Neural cell (in vitro differentiated cells): ENCODE data around the gene SAP130. TPM values are rescaled to one million over a fixed set of nuclear protein-coding genes. Genes with fewer than 3 reads are reported as not detected.

ENCODE experiments used
- H2AFZ ChIP-seq: fragments of 200-600, 300-800 bp; sonication (generic), shearing (Covaris generic); 2 replicates; pipeline ENCODE4 v1.6.0; 2014; ENCODE audit warnings: low read depth, mild to moderate bottlenecking, antibody characterized with exemption, low read length, moderate library complexity
- H3F3A ChIP-seq: fragments of 200-600 bp; shearing (Covaris generic); 2 replicates; pipeline ENCODE4 v1.6.1; 2016; ENCODE audit warnings: mild to moderate bottlenecking, moderate library complexity, mixed read lengths, antibody characterized with exemption, low read length; ENCODE audit not compliant: insufficient read depth, poor library complexity, severe bottlenecking
- H3K27ac ChIP-seq: fragments of 200-600, 300-800 bp; sonication (generic), shearing (Covaris generic); 2 replicates; pipeline ENCODE4 v1.5.1; 2014; ENCODE audit warnings: mild to moderate bottlenecking, low read length, moderate library complexity
- H3K27me3 ChIP-seq: fragments of 300-800, 200-600 bp; sonication (generic), shearing (Covaris generic); 2 replicates; pipeline ENCODE4 v1.6.0; 2014; ENCODE audit warnings: mild to moderate bottlenecking, low read depth, low read length, moderate library complexity; ENCODE audit not compliant: insufficient read depth
- H3K36me3 ChIP-seq: fragments of 300-800, 200-600 bp; sonication (generic), shearing (Covaris generic); 2 replicates; pipeline ENCODE4 v1.5.1; 2014; ENCODE audit warnings: mild to moderate bottlenecking, antibody characterized with exemption, low read length, moderate library complexity; ENCODE audit not compliant: insufficient read depth
- H3K4me2 ChIP-seq: fragments of 300-800, 200-600 bp; sonication (generic), shearing (Covaris generic); 2 replicates; pipeline ENCODE4 v1.6.0; 2014; ENCODE audit warnings: mild to moderate bottlenecking, low read length
- H3K4me3 ChIP-seq: fragments of 300-800, 200-600 bp; sonication (generic), shearing (Covaris generic); 2 replicates; pipeline ENCODE4 v1.5.1; 2014; ENCODE audit warnings: mild to moderate bottlenecking, low read length, moderate library complexity
- H3K79me2 ChIP-seq: fragments of 200-600 bp; shearing (Covaris generic); replicated peaks from 2 replicates; pipeline ENCODE4 v1.6.0; 2014; ENCODE audit warnings: mild to moderate bottlenecking, low read length, moderate library complexity; ENCODE audit not compliant: insufficient read depth
- H3K9ac ChIP-seq: fragments of 300-800, 200-600 bp; sonication (generic), shearing (Covaris generic); 2 replicates; pipeline ENCODE4 v1.6.1; 2016; ENCODE audit warnings: mild to moderate bottlenecking, low read length, mixed read lengths
- H3K9me2 ChIP-seq: fragments of 200-600 bp; shearing (Covaris generic); 2 replicates; pipeline ENCODE4 v1.6.1; 2016; ENCODE audit warnings: mild to moderate bottlenecking, low read length, mixed read lengths; ENCODE audit not compliant: insufficient read depth
- H3K9me3 ChIP-seq: fragments of 200-600, 300-800 bp; sonication (generic), shearing (Covaris generic); 2 replicates; pipeline ENCODE4 v1.6.1; 2016; ENCODE audit warnings: mild to moderate bottlenecking, mixed run types, low read length, moderate library complexity, mixed read lengths
- H4K20me1 ChIP-seq: fragments of 200-600 bp; shearing (Covaris generic); 2 replicates; pipeline ENCODE4 v1.6.1; 2016; ENCODE audit warnings: mild to moderate bottlenecking, mixed run types; ENCODE audit not compliant: insufficient read depth
- CTCF ChIP-seq: fragments of 450-650 bp; IDR thresholded peaks from 2 replicates; pipeline ENCODE4 v1.5.1; 2014; ENCODE audit warnings: antibody characterized with exemption, mild to moderate bottlenecking, moderate library complexity; ENCODE audit not compliant: poor library complexity, severe bottlenecking
- EP300 ChIP-seq: fragments of 450-650 bp; conservative IDR thresholded peaks from 2 replicates; pipeline ENCODE4 v1.6.1; 2014; ENCODE audit warnings: antibody characterized with exemption, mild to moderate bottlenecking, moderate library complexity; ENCODE audit not compliant: poor library complexity, severe bottlenecking
- EZH2 ChIP-seq: fragments of 200-600, 300-800 bp; shearing (Covaris generic), sonication (generic); IDR thresholded peaks from 2 replicates; pipeline ENCODE4 v1.6.1; 2014; ENCODE audit warnings: antibody characterized with exemption, low read length, borderline replicate concordance, mild to moderate bottlenecking; ENCODE audit not compliant: insufficient read depth, poor library complexity, severe bottlenecking
- MXI1 ChIP-seq: fragments of 450-650 bp; conservative IDR thresholded peaks from 2 replicates; pipeline ENCODE4 v1.6.1; 2014; ENCODE audit warnings: antibody characterized with exemption, mild to moderate bottlenecking; ENCODE audit not compliant: poor library complexity, severe bottlenecking
- POLR2AphosphoS5 ChIP-seq: IDR thresholded peaks from 2 replicates; pipeline ENCODE4 v1.6.1; 2012
- RAD21 ChIP-seq: fragments of 450-650 bp; conservative IDR thresholded peaks from 2 replicates; pipeline ENCODE4 v1.6.1; 2014; ENCODE audit warnings: antibody characterized with exemption, mild to moderate bottlenecking, moderate library complexity
- REST ChIP-seq: IDR thresholded peaks from 2 replicates; pipeline ENCODE4 v1.6.1; 2012; ENCODE audit warnings: borderline replicate concordance
- SMC3 ChIP-seq: fragments of 450-650 bp; conservative IDR thresholded peaks from 2 replicates; pipeline ENCODE4 v1.6.1; 2014; ENCODE audit warnings: antibody characterized with exemption, mild to moderate bottlenecking, moderate library complexity; ENCODE audit not compliant: poor library complexity
- TAF1 ChIP-seq: IDR thresholded peaks from 2 replicates; pipeline ENCODE4 v1.6.1; 2012; ENCODE audit warnings: low read depth
- polyA plus RNA-seq: library from polyadenylated mRNA; depleted of rRNA; stranded (reverse); fragments of >200 nt; gene quantifications from 2 replicates; pipeline ENCODE4 v1.2.3, GENCODE V29; 2014

Gene SAP130
- polyA plus RNA-seq, 1 donor from 2014 or later, result 5.6 TPM

GRCh38 chr2:127945281-127945680 lies 82.6 kb downstream of the SAP130 start:
- Histone ChIP-seq H3F3A (no peaks in the 10 kb centered on the region), H3K4me2 (no peak overlapping the region), H3K9ac (no peak overlapping the region), H3K79me2 (no peaks in the 10 kb centered on the region), H2AFZ (no peak overlapping the region), H3K9me2 (no peaks in the 10 kb centered on the region), H3K4me3 (no peak overlapping the region), H3K27ac (no peak overlapping the region), H3K9me3 (no peaks in the 10 kb centered on the region), H3K36me3 (peaks cover 4% of the 10 kb centered on the region), H4K20me1 (no peaks in the 10 kb centered on the region), H3K27me3 (no peaks in the 10 kb centered on the region)
- TF ChIP-seq POLR2AphosphoS5, result no peak

GRCh38 chr2:127943186-127943585 lies 84.7 kb downstream of the SAP130 start:
- Histone ChIP-seq H3K27ac (no peak overlapping the region), H3K79me2 (no peaks in the 10 kb centered on the region), H3K9me2 (no peaks in the 10 kb centered on the region), H3K36me3 (peaks cover 4% of the 10 kb centered on the region), H3F3A (no peaks in the 10 kb centered on the region), H4K20me1 (no peaks in the 10 kb centered on the region), H3K4me2 (no peak overlapping the region), H3K9ac (no peak overlapping the region), H2AFZ (no peak overlapping the region), H3K9me3 (no peaks in the 10 kb centered on the region), H3K4me3 (no peak overlapping the region), H3K27me3 (no peaks in the 10 kb centered on the region)
- TF ChIP-seq MXI1 (no peak), TAF1 (no peak), EP300 (no peak), REST (no peak), RAD21 (no peak), EZH2 (no peak), CTCF (no peak), SMC3 (no peak)

GRCh38 chr2:127942002-127942401 lies 85.9 kb downstream of the SAP130 start:
- Histone ChIP-seq H3K4me2 (no peak overlapping the region), H3K36me3 (peaks cover 4% of the 10 kb centered on the region), H3K9me3 (no peaks in the 10 kb centered on the region), H2AFZ (no peak overlapping the region), H4K20me1 (no peaks in the 10 kb centered on the region), H3F3A (no peaks in the 10 kb centered on the region), H3K27ac (no peak overlapping the region), H3K9ac (no peak overlapping the region), H3K9me2 (no peaks in the 10 kb centered on the region), H3K4me3 (no peak overlapping the region), H3K79me2 (no peaks in the 10 kb centered on the region), H3K27me3 (no peaks in the 10 kb centered on the region)
- no peak for TF ChIP-seq RAD21
- TF ChIP-seq REST, result no peak
- TF ChIP-seq EP300, result no peak
- no peak for TF ChIP-seq CTCF
- no peak for TF ChIP-seq SMC3
- no peak for TF ChIP-seq EZH2
- TF ChIP-seq MXI1, result no peak
- TF ChIP-seq TAF1, result no peak
- no peak for TF ChIP-seq POLR2AphosphoS5
